Skin epidermis (tissue), 12 donors: ENCODE measurements around the gene DOK6.
"Not testable (repeated sequence)": the region's sequence is repeated elsewhere in the genome, so short reads cannot be mapped to it uniquely, and the experiment has no call there.

Experiments
- H3K27ac ChIP-seq, 21 experiments: fragments of 200-600 bp; sonication (generic) in 11 of 21; one replicate each; pipeline ENCODE4 v1.5.0; 2020; ENCODE audit warnings: mild to moderate bottlenecking in 3 of 21, inconsistent platforms in 2 of 21, moderate library complexity in 2 of 21
- H3K4me3 ChIP-seq, 7 experiments: fragments of 200-600 bp; sonication (generic) in 2 of 7; one replicate each; pipeline ENCODE4 v1.5.0; 2020; ENCODE audit warnings: inconsistent platforms in 2 of 7, mild to moderate bottlenecking in 2 of 7, moderate library complexity in 1 of 7

The DOK6 gene

DNA sequence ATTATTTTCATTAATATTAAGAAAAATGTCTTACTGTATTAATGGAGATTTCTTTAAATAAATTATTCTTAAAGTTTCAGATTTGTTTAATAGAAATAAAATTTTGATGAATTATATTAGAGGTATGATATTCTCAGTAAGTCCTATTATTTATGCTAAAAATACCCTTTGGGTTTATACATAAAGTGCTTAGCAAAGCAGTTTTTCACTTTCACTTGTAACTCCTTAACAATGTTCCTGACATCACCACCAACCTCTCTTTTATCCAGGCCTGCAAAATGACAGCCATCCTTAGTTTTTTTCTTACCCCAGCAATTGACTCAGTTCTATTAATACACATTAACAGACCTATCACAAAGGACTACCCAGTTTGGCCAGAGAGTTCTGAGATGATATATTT, 376.6 kb downstream of the DOK6 start:
- H3K4me3 ChIP-seq = no peak overlapping the region
- H3K27ac ChIP-seq = no peak overlapping the region

DNA sequence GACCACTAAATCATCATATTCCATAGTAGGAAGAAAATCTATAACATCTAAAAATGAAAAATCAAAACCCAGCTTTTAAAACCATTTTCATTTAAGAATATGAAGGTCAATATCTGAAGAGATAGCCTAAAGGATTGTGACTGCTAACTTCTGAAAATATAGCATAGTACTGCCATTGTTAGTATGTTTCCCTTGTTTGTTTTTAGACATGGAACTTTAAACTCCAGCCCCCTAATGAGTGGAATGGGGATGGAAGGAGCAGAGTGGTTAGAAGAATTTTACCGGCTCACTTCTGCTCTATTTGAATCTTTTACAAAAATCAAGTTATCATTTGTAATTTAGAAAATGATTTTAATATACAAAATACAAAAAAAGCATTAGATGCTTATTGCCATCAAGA, 378.0 kb downstream of the DOK6 start:
- Histone ChIP-seq H3K4me3 (no peak overlapping the region), H3K27ac (no peak overlapping the region)

DNA sequence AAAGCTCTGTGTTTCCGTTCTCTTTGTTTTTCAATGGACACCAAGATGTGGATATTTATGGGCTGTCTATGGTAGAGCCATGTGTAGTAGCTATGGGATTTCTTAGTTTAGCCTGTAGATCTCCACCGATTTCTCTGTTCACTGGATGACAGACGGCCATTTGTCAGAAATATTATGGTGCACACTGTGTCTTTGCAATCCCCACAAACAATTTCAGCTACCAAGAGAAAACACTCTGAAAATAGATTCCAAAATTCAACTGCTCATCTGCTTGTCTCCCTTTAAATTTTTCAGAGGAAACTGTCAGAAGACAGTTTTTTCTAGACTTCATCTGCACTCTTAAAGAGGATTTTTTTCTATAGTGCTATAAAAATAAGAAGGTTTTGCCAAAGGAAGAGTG, 380.2 kb downstream of the DOK6 start:
- Histone ChIP-seq H3K27ac (no peak overlapping the region), H3K4me3 (no peak overlapping the region)

DNA sequence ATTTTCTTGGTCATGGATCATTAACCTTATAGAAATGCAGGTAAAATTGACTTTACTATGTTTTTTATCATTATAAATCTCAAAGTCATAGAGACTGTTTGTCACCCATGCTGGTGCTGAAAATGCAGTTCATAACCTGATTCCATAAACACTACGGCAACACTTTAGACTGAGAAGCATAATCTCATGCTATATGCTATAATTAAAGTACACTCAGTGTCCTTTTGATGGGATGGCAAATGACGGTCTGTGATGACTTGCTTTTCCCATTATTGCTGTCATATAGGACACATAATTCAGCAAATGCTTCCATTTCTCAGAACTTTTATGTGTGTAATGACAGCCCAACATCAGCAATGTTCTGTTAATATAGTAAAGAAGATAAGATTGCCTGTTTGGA, 384.1 kb downstream of the DOK6 start:
- no peak overlapping the region for H3K27ac ChIP-seq

DNA sequence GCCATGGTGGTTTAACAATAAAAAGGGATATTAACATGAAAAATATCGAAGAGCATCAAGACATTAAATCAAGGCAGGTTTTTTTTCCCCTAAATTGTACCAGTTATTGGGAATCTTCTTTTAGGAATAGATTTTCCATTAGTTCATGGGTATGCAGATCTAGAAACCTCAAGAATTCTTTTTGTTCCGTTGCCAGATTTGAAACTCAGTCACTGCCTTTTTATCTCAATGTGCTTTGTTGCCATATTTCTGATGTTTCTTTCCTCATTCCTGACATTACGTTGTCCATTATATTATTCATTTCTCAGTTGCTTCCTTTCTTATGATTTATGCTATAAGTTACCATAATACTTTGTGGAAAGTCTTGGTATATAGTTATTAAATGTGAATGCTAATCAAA, 384.8 kb downstream of the DOK6 start:
- Histone ChIP-seq H3K27ac (no peak overlapping the region), H3K4me3 (no peak overlapping the region)

More for the DNA sequence above, 384.1 kb downstream of the DOK6 start:
- H3K4me3 ChIP-seq = no peak overlapping the region

DNA sequence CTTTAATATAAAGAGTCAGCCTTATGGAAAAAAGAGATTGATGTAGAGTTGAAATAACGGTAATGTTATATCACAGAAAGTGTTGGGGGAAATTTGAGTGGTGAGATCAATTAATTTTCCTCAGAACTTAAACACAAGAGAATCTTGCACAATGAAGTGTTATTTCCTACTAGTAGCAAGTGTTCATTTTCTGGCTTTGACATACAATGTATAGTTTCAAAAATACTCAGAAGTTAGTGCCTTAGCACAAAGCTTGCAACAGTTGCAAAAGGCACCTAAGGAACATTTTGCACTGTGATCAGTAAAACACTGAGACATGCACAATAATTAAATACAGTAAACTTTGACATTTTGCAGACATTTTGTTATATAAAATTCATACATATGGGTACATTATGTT, 385.7 kb downstream of the DOK6 start:
- H3K4me3 ChIP-seq = no peak overlapping the region
- no peak overlapping the region for H3K27ac ChIP-seq

DNA sequence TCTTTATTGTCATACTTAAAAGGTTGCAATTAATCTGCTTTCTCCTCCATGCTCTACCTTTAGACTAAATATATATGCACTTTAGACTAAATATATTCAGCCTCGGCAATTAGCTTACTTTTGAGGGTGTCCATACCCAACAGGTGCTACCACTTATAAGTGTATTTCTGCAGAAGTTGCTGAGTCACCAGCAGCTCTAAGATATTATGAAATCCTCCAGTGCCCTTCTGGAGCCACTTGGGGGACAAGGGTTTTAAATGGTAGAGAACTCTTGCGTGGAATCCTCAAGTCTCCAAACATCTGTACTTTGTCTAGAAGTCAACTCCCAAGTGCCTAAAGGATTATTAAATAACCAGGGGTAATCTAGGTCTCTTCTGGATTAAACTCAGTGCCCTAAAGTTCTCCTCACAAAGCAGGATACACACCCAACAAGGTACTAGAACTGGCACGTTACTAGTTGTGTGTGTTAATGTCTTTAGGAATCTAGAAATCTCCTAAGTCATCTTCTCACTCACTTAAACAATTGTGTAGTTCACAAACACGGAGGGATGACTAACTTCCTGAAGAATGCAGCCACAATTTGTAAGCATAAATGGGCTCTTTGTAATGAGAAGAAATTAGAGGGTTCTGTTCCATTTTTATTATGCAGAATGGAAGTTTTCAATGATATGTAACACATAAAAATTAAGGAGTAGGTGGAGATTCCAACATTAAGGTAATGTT, 387.3 kb downstream of the DOK6 start:
- Histone ChIP-seq H3K27ac (no peak overlapping the region), H3K4me3 (no peak overlapping the region)

DNA sequence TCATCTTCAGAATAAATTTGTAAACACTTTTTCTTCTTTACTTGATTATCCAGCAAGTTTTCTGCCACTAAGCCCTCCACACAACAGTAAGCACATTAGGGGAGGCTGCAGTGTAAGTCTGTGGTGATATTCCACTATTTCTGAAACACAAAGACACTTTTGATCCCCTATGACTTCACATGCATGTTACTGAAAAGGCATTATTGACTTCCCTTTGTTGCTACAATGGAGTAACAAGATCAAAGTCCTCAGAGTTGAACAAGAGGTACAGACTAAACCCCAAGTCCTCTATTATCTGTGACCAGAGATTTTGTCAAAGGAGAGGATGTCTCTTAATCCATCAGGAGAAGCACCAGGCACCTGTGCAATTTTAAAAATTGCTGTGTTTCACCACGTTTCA, 389.1 kb downstream of the DOK6 start:
- Histone ChIP-seq H3K27ac (no peak overlapping the region), H3K4me3 (no peak overlapping the region)

DNA sequence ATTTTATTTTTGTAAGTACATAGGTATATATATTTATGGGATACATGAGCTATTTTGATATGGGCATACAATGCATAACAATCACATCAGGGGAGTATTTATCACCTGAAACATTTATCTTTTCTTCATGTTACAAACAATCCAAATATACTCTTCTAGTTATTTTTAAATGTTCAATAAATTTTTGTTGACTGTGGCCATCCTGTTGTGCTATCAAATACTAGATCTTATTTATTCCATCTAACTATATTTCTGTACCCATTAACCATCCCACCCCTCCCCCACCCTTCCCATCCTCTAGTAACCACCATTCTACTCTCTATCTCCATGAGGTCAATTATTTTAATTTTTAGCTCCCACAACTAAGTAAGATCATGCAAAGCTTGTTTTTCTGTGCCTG, 390.0 kb downstream of the DOK6 start:
- Histone ChIP-seq H3K4me3 (no peak overlapping the region), H3K27ac (no peak overlapping the region)

DNA sequence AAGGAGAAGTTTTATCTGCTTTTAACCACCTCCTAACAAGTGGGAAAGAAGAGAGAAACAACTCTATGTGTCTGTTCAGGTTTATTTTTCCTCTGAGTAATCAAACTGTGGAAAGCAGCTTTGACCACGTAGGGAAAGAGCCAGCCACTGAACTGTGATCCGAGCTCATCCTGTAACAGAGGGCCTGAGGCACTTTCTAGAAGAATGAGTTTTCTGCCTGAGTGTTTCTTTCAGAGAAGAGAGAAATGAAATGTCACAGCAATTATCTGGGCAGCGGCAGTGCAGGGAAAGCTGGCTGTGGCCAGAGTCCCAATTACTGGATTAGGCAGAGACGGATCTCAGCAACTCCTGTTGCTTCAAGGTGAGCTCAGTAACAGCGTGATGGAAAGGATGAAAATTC, 395.1 kb downstream of the DOK6 start:
- Histone ChIP-seq H3K4me3 (no peak overlapping the region), H3K27ac (no peak overlapping the region)

DNA sequence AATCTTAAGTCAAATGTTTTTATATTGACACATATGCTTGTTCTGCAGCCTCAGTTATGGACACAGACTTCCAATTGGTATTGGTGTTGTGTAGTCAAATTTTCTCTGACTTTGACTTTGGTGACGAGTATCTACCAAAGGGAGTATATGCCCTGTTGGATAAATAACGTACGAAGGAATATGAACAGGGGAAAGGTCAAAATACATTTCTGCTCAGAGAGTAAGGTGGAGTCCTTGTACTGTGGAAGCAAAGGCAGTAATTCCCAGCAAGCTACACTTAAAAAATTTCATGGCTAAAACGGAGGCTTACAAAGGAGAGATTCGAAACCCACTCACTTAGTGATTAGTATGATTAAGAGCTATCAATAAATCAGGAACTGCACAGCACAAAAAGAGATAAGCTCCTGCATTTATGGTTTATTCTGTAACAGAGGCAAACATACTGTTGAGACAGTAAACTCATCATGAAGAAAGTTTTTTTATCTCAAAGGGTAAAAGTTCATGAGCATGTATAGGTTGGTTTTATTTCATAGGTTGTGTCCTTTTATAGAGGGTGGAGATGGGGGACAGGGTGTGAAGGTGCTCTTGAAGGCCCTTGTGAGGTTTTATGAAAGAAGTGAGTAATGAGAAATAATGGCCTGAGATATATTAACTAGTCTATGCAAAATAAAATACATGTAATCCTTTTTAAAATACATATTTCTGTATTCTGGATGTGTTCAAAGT, 404.3 kb downstream of the DOK6 start:
- Histone ChIP-seq H3K4me3 (no peak overlapping the region), H3K27ac (no peak overlapping the region)

DNA sequence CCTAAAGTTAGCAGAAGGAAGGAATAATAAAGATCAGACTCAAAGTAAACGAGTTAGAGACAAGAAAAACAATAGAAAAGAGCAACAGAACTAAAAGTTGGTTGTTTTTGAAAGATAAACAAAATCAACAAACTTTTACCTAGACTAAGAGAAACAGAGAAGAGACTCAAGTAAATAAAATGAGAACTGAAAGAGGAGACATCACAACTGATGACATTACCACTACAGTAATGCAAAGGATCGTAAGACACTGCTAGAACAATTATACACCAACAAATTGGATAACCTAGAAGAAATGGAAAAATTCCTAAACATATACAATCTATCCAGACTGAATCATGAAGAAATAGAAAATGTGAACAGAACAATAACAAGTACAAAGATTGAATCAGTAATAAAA, 407.7 kb downstream of the DOK6 start:
- Histone ChIP-seq H3K4me3 (no peak overlapping the region), H3K27ac (no peak overlapping the region)

DNA sequence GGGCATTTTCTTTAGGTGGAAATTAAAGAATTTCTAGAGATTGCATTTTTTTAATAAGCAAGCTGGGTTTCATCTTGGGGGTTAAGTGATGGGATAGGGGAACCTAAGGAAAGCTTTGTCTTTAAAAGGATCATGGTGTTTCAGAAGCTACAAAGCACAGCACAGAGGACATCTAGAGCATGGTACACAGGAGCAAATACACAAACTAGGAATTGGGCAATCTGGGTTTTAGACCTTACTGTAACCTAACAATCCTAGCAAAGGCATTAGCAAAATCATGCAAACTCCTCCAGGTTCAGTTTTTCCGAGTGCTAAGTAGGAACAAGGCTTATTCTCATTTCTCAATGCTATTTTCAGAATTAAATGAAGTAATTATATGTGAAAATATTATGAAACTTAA, 412.9 kb downstream of the DOK6 start:
- no peak overlapping the region for H3K27ac ChIP-seq

DNA sequence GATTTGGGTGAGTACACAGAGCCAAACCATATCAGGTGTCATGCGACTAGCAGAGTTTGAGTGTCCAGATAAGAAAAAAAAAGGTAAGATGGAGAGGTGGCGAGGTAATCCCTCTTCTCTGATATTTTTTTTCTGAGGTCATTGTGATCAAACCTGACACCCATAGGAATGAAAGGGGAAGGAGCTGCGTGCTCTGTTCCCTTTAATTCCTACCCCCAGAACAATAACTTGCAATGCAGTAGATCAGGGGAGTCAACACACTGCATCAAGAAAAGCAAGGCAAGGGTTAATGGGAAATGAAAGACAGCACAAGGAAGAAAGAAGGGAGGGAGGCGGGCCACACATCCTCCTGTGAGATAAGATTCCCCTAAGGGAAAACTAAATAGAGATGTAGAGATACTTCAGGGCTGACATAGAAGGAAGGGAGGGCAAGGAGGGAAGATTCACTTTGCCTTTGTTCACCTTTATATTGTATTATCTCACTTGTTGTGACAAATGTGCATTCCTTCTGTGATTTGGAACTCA, 414.2 kb downstream of the DOK6 start:
- Histone ChIP-seq H3K27ac (no peak overlapping the region), H3K4me3 (no peak overlapping the region)

More for the DNA sequence above, 412.9 kb downstream of the DOK6 start:
- H3K4me3 ChIP-seq = no peak overlapping the region

DNA sequence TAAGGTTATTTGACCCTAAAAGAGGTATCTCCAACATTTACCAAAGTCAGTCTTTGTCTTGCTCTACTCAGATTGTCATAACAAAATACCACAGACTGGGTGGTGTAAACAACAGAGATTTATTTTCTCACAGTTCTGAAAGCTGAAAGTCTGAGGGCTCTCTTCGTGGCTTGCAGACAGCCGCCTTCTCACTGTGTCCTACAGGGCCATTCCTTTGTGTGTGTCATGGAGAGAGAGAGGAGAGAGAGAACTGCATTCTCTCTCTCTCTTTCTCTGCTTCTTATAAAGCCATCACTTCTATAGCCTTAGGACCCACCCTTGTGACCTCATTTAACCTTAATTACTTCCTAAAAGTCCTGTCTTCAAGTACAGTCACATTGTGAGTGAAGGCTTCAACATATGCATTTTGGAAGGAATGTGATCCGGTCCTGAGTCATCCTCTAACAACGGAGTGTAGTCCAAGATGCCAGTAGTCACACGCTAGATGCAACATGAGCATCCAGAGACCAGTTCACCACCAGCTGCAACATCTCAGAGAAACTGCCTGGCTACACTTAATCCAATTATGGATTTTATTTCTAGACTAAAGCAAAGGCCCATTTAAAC, 416.8 kb downstream of the DOK6 start:
- Histone ChIP-seq H3K27ac (no peak overlapping the region), H3K4me3 (no peak overlapping the region)

DNA sequence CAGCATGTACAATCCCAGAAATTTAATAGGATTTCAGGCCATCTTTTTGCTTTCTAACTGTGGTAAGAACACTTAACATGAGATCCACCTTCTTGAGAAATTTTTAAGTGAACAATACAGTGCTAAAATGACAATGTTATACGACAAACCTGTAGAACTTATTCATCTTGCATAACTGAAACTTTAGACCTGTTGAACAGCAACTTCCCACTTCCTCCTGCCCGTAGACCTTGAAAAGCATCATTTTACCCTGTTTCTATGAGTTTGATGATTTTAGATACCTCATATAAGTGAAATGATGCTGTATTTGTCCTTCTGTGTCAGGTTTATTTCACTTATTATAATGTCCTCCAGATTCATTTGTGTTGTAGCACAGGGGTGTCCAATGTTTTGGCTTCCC, 418.8 kb downstream of the DOK6 start:
- Histone ChIP-seq H3K27ac (no peak overlapping the region), H3K4me3 (no peak overlapping the region)

DNA sequence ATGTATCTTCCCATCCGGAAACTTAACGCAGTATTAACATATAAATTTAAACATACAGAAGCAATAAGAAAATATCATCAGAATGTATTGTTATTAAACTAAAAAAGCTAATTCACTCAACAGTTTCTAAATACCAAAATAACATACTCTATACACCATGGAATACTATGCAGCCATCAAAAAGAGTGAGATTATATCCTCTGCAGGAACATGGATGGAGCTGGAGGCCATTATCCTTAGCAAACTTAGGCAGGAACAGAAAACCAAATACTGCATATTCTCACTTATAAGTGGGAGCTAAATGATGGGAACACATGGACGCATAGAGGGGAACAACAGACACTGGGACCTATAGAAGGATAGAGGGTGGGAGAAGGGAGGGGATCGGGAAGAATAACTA, 419.9 kb downstream of the DOK6 start:
- H3K4me3 ChIP-seq = no peak overlapping the region
- H3K27ac ChIP-seq = no peak overlapping the region

DNA sequence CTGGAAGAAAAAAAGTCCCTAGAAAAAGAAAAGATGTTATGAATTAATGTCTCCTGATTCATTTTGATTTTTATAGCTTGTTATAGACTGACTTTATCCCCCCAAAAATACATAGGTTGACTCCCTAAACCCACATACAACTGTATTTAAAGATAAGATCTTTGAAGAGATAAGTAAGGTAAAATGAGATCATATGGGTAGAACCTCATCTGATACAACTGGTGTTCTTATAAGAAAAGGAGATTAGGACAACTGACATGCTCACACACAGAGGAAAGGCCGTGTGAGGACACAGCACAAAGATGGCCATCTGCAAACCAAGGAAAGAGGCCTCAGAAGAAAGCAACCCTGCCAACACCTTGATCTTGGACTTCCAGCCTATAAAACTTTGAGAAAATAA, 429.5 kb downstream of the DOK6 start:
- H3K4me3 ChIP-seq = no peak overlapping the region
- H3K27ac ChIP-seq = no peak overlapping the region

DNA sequence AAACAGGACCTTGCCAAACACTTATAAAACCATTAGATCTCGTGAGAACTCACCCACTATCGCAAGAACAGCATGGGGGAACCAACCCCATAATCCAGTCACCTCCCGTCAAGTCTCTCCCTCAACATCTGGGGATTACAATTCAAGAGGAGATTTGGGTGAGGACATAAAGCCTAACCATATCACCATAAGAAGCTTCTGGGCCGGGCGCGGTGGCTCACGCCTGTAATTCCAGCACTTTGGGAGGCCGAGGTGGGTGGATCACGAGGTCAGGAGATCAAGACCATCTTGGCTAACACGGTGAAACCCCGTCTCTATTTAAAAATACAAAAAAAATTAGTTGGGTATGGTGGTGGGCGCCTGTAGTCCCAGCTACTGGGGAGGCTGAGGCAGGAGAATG, 434.3 kb downstream of the DOK6 start:
- not testable (repeated sequence) for H3K27ac ChIP-seq, H3K4me3 ChIP-seq

DNA sequence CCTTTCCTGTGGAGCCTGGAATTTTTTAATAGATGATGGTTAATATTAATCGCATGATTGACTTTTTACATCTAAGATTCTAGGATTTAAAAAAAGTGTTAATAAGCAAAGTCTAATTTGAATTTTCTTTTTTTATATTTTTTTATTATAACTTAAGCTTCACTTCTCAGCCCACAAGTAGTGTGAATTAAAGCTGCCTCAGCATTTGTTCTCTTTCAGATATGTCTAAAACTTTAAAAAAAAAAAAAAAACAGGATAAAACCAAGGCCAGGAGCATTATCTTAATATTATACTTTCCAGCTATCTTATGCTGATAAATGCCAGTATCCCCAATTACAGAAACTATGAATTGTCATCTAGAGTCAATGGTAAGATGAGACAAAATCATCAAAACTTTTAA, 437.3 kb downstream of the DOK6 start:
- Histone ChIP-seq H3K4me3 (no peak overlapping the region), H3K27ac (no peak overlapping the region)
